Gastrocnemius medialis (tissue), 4 donors: ENCODE measurements around the gene CYYR1.

Experiments
- POLR2A ChIP-seq, 2 donors: fragments of 450-650 bp; IDR thresholded peaks; one replicate each; pipeline ENCODE4 v1.6.1; 2017; ENCODE audit warnings: antibody characterized with exemption in 2 of 2, mild to moderate bottlenecking in 2 of 2, moderate library complexity in 2 of 2
- TF ChIP-seq, protein P1 (sequence below), 5 experiments: fragments of 450-650 bp in 3 of 5; fragments of 200-600 bp in 2 of 5; sonication (generic) in 2 of 5; IDR thresholded peaks in 4 of 5; conservative IDR thresholded peaks in 1 of 5; 1 replicate in 4 of 5; 2 replicates in 1 of 5; pipeline ENCODE4 v1.5.1; 2016 to 2019; ENCODE audit warnings: antibody characterized with exemption in 5 of 5, mild to moderate bottlenecking in 3 of 5, moderate library complexity in 3 of 5

DNA sequence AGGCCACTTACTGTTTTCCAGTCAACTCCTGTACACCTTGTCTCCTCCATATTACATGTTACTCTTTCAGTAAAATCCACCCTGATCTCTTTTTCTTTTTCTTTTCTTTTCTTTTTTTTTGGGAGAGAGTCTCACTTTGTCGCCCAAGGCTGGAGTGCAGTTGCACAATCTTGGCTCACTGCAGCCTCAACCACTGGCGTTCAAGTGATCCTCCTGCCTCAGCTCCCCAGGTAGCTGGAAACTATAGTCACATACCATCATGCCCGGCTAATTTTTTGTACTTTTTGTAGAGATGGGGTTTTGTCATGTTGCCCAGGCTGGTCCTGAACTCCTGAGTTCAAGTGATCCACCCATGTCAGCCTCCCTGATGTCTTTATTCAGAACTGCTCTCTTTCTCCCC lies 57.8 kb downstream of the CYYR1 start:
- TF ChIP-seq POLR2A (IDR thresholded peaks at IDR 0.05), result no peak
- TF ChIP-seq, protein P1, sequence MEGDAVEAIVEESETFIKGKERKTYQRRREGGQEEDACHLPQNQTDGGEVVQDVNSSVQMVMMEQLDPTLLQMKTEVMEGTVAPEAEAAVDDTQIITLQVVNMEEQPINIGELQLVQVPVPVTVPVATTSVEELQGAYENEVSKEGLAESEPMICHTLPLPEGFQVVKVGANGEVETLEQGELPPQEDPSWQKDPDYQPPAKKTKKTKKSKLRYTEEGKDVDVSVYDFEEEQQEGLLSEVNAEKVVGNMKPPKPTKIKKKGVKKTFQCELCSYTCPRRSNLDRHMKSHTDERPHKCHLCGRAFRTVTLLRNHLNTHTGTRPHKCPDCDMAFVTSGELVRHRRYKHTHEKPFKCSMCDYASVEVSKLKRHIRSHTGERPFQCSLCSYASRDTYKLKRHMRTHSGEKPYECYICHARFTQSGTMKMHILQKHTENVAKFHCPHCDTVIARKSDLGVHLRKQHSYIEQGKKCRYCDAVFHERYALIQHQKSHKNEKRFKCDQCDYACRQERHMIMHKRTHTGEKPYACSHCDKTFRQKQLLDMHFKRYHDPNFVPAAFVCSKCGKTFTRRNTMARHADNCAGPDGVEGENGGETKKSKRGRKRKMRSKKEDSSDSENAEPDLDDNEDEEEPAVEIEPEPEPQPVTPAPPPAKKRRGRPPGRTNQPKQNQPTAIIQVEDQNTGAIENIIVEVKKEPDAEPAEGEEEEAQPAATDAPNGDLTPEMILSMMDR (IDR thresholded peaks at IDR 0.05 in 4 of 5, conservative IDR thresholded peaks at IDR 0.05 in 1 of 5), result no peak
